ENCODE results near the gene CPNE1. TPM values are rescaled to one million over a fixed set of nuclear protein-coding genes. Genes with fewer than 3 reads are reported as not detected.

The CPNE1 gene
- total RNA-seq, 2 donors from 2014 or later: 332 to 352 TPM

DNA sequence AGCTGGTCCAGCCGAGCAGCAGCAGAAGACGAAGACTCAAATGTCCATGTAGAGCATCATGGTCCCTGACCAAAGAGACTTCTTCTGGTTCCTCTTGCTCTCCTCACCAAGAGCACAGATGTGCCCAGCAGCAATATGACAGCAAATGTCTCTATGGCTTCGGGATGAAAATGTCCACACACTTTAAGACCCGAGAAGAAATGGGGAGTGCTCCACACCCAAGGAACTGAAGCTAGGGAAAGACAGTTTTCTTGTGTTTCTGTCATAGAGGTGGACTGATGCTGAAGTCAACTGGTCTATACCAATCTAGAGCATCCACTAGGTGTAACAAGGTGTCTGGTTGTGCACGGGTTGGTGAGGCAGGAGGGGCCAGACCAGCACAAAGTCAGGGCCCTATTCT is 4.5 kb upstream of the CPNE1 start:
- DNase-seq (ENCODE audit: low spot score in 2 of 2) (no peak), ATAC-seq (no peak)
- no peaks in the 10 kb centered on the region for H3K9me3 Mint-ChIP-seq
- no peak overlapping the region for H3K27ac Mint-ChIP-seq
- H3K36me3 Mint-ChIP-seq: peaks cover 16 to 28% of the 10 kb centered on the region in 2 donors

GRCh38 chr20:35665949-35666288 is 1.2 kb upstream of the CPNE1 start:
- Mint-ChIP-seq H3K27ac (peak overlapping the region in 1 of 2 donors; percentile 100), H3K36me3 (peaks cover 32 to 33% of the 10 kb centered on the region in 2 donors)
- ATAC-seq: no peak

GRCh38 chr20:35663516-35664465 is 909 bp downstream of the CPNE1 start:
- ATAC-seq: peak; percentile 19 to 38
- peak; percentile 66 to 75 for DNase-seq (ENCODE audit: low spot score in 2 of 2)
- H3K36me3 Mint-ChIP-seq: peaks cover 25 to 50% of the 10 kb centered on the region in 2 donors
- H3K27ac Mint-ChIP-seq: peak overlapping the region; percentile 99 to 100
- no peaks in the 10 kb centered on the region for H3K9me3 Mint-ChIP-seq

More at GRCh38 chr20:35665949-35666288, 1.2 kb upstream of the CPNE1 start:
- DNase-seq (ENCODE audit: low spot score in 2 of 2): no peak
- H3K9me3 Mint-ChIP-seq: no peaks in the 10 kb centered on the region

DNA sequence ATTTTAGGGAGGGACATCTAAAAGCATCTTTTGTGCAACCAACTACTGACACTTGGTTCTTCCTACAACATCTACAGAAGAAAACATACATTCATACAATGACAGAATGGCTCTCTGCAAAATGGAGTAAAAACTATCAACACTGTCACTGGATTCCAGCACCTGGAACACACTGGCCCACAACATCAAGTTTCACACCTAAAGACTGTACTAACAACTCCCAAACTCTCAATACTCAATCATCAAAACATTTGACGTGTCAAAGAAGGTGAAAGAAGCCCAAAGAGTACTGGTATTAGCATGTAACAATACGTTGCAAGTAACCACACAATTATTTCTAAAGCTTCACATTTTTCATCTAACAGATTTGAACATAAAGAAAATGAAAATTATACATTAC is 2.1 kb downstream of the CPNE1 start:
- peak in 1 of 2 donors; percentile 33 for DNase-seq (ENCODE audit: low spot score in 2 of 2)
- peak; percentile 4 to 42 for ATAC-seq
- Mint-ChIP-seq H3K36me3 (peaks cover 25 to 54% of the 10 kb centered on the region in 2 donors), H3K9me3 (no peaks in the 10 kb centered on the region), H3K27ac (peak overlapping the region; percentile 99 to 100)

GRCh38 chr20:35661908-35662307 is 2.8 kb downstream of the CPNE1 start:
- DNase-seq (ENCODE audit: low spot score in 2 of 2): no peak
- no peaks in the 10 kb centered on the region for H3K9me3 Mint-ChIP-seq
- ATAC-seq: no peak
- peaks cover 25 to 61% of the 10 kb centered on the region in 2 donors for H3K36me3 Mint-ChIP-seq
- H3K27ac Mint-ChIP-seq: peak overlapping the region; percentile 99 to 100

GRCh38 chr20:35661053-35661452 is 3.6 kb downstream of the CPNE1 start:
- no peak for DNase-seq (ENCODE audit: low spot score in 2 of 2)
- H3K36me3 Mint-ChIP-seq: peaks cover 25 to 69% of the 10 kb centered on the region in 2 donors
- peak overlapping the region; percentile 99 to 100 for H3K27ac Mint-ChIP-seq
- ATAC-seq: peak; percentile 52 to 56
- no peaks in the 10 kb centered on the region for H3K9me3 Mint-ChIP-seq

GRCh38 chr20:35660122-35660937 is 4.4 kb downstream of the CPNE1 start:
- peak; percentile 62 to 70 for ATAC-seq

DNA sequence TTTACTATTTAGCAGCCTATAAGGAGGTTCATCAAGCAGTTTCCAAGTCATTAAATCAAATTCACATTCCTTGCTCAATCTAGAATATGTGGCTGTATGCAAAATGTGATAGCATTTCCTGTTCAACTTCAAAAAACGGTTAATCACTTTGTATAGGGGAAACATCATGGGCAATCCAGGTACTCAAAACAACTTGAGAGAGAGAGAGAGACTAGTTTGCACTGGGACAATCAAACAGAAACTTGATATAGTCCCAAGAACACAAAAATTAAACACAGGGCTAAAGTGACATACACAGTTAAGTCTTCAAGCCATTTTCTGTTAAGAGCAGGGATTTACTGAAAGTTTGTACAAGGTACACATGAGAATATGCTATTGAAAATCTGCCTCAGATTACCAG is 7.4 kb downstream of the CPNE1 start:
- Mint-ChIP-seq H3K9me3 (no peaks in the 10 kb centered on the region), H3K27ac (peak overlapping the region in 1 of 2 donors; percentile 18), H3K36me3 (peaks cover 0 to 49% of the 10 kb centered on the region in 2 donors)
- DNase-seq (ENCODE audit: low spot score in 2 of 2) (no peak), ATAC-seq (no peak)

More at GRCh38 chr20:35660122-35660937, 4.4 kb downstream of the CPNE1 start:
- H3K36me3 Mint-ChIP-seq: peaks cover 25 to 74% of the 10 kb centered on the region in 2 donors
- peak in 1 of 2 donors; percentile 44 for DNase-seq (ENCODE audit: low spot score in 2 of 2)
- no peaks in the 10 kb centered on the region for H3K9me3 Mint-ChIP-seq
- peak overlapping the region; percentile 99 to 100 for H3K27ac Mint-ChIP-seq

DNA sequence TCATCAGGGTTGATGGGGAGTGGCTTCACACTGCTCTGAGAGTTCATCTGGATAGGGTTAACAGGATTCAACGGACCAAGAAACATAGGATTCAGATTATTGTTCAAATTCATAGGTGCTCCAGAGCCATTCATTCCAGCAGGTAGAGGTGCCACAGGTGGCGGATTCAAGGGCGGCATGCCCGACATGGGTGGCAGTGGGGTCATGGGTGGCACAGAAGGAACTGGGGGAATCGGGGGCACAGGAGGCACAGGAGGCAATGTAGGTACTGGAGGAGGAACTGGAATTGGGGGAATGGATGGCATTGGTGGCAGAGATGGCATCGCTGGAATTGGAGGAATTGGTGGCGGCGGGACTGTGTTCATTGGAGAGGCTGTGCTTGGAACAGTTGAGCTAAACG is 10.3 kb downstream of the CPNE1 start:
- no peak for DNase-seq (ENCODE audit: low spot score in 2 of 2)
- Mint-ChIP-seq H3K36me3 (peaks cover 0 to 43% of the 10 kb centered on the region in 2 donors), H3K27ac (no peak overlapping the region), H3K9me3 (no peaks in the 10 kb centered on the region)
- ATAC-seq: no peak

GRCh38 chr20:35653893-35654292 is 10.8 kb downstream of the CPNE1 start:
- Mint-ChIP-seq H3K36me3 (peaks cover 0 to 42% of the 10 kb centered on the region in 2 donors), H3K9me3 (no peaks in the 10 kb centered on the region), H3K27ac (no peak overlapping the region)
- no peak for DNase-seq (ENCODE audit: low spot score in 2 of 2)
- ATAC-seq: no peak

DNA sequence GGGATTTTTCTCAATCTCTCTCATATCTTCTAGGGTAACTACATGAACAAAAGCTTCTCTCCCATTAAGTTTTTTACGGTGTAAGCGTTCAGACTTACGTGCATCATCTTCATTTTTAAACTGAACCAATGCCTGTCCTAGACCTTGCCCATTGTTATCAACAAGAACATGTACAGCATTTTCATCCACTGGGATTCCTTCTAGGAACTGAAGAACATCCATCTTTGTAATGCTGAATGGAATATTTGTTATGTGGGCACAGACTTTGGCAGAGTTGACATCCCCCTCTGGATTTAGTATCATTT is 11.3 kb downstream of the CPNE1 start:
- ATAC-seq: no peak

GRCh38 chr20:35652641-35653429 is 11.9 kb downstream of the CPNE1 start:
- Mint-ChIP-seq H3K27ac (no peak overlapping the region), H3K36me3 (peaks cover 0 to 49% of the 10 kb centered on the region in 2 donors)

More for the DNA sequence above, 11.3 kb downstream of the CPNE1 start:
- peaks cover 0 to 43% of the 10 kb centered on the region in 2 donors for H3K36me3 Mint-ChIP-seq
- H3K9me3 Mint-ChIP-seq: no peaks in the 10 kb centered on the region
- no peak overlapping the region for H3K27ac Mint-ChIP-seq
- DNase-seq (ENCODE audit: low spot score in 2 of 2): no peak

GRCh38 chr20:35651958-35652357 is 12.7 kb downstream of the CPNE1 start:
- ATAC-seq: no peak
- H3K36me3 Mint-ChIP-seq: peaks cover 0 to 46% of the 10 kb centered on the region in 2 donors
- DNase-seq (ENCODE audit: low spot score in 2 of 2): no peak
- H3K27ac Mint-ChIP-seq: no peak overlapping the region
- H3K9me3 Mint-ChIP-seq: no peaks in the 10 kb centered on the region

More at GRCh38 chr20:35652641-35653429, 11.9 kb downstream of the CPNE1 start:
- no peak for DNase-seq (ENCODE audit: low spot score in 2 of 2)
- no peak for ATAC-seq
- H3K9me3 Mint-ChIP-seq: no peaks in the 10 kb centered on the region

GRCh38 chr20:35650632-35651031 is 14.1 kb downstream of the CPNE1 start:
- H3K27ac Mint-ChIP-seq: no peak overlapping the region
- DNase-seq (ENCODE audit: low spot score in 2 of 2): no peak
- H3K9me3 Mint-ChIP-seq: no peaks in the 10 kb centered on the region
- H3K36me3 Mint-ChIP-seq: peaks cover 0 to 32% of the 10 kb centered on the region in 2 donors
- ATAC-seq: no peak

GRCh38 chr20:35648836-35649235 is 15.9 kb downstream of the CPNE1 start:
- Mint-ChIP-seq H3K36me3 (peaks cover 0 to 44% of the 10 kb centered on the region in 2 donors), H3K27ac (no peak overlapping the region), H3K9me3 (no peaks in the 10 kb centered on the region)
- no peak for DNase-seq (ENCODE audit: low spot score in 2 of 2)
- no peak for ATAC-seq

- H3K36me3 Mint-ChIP-seq: peaks cover 0 to 39% of the 10 kb centered on the region in 2 donors
- H3K9me3 Mint-ChIP-seq: no peaks in the 10 kb centered on the region
- DNase-seq (ENCODE audit: low spot score in 2 of 2) (no peak), ATAC-seq (no peak)
- H3K27ac Mint-ChIP-seq: peak overlapping the region in 1 of 2 donors; percentile 16
These were observed 19.9 kb downstream of the CPNE1 start for GRCh38 chr20:35644806-35645205.

Measured in activated naive CD4-positive, alpha-beta T cell treated with anti-CD3 and anti-CD28 coated beads, Interleukin-2, amount 50 U/mL, for 72 hours (primary cell).